Stimulated activated CD8-positive, alpha-beta memory T cell treated with anti-CD3 and anti-CD28 coated beads, Interleukin-12 subunit alpha, Interleukin-12 subunit beta, amount 100 ng/mL, for 24 hours (primary cell): ENCODE measurements around the gene EPHA2.

Experiments
- DNase-seq: peaks from one replicate; pipeline ENCODE4 v3.0.0-alpha.2; 2020; ENCODE audit errors: extremely low read depth

Gene EPHA2

DNA sequence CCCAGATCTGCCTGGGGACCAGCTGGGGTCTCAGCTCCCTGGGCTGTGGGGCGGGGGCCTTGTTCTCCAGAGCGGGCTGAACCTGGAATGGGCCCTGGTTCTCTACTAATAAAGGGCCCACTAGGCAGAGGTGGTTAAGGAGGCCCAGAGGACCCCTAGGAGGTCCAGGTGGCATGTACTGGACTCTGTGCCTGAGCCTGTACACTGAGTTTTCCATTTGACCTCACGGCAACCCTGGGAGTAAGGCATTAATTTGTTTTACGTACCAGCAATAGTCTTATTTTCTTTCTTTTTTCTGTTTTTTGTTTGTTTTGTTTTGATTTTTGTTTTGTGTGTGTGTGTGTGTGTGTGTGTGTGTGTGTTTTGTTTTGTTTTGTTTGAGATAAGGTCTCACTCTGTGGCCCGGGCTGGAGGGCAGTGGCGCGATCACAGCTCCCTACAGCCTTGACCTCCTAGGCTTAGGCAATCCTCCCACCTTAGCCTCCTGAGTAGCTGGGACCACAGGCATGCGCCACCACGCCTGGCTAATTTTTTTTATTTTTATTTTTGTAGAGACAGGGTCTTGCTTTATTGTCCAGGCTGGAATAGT is 62.9 kb downstream of the EPHA2 start:
- DNase-seq = no peak

DNA sequence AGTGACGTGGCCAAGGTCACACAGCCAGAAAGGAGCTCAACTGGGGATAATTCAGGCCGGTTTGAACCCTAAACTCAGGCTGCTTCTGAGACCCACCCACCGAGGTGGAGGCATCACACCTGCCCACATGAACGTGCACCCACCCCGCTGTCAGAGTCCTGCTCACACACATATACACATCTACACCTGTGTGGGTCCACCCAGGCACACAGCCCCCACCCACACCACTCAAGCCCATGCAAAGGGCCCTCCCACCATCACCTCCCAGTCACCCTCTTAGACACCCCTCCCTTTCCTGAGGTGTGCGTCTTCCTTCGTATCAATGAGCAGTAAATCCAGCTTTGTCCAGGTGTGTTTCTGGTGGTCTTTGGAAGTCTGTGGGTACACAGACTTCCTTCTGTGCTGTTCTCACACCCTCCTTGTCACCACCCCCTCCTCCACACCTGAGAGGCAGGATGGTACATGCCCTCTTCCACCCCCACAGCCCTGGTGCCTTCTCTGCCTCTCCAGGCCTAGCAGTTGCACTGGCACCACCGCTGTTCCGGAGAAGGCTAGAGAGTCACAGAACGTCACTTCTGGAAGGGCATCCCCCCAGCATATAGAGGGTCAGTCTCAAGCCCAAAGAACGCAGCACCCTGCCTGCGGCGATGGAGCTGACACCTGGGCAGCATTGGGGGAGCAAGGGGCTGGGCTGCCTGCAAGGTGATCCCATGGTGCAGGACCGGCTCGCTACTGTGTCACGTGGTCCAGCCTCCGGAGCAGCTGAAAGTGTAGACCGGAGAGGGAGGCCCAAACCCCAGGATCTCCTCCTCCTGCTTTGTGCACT is 63.6 kb downstream of the EPHA2 start:
- DNase-seq = no peak

DNA sequence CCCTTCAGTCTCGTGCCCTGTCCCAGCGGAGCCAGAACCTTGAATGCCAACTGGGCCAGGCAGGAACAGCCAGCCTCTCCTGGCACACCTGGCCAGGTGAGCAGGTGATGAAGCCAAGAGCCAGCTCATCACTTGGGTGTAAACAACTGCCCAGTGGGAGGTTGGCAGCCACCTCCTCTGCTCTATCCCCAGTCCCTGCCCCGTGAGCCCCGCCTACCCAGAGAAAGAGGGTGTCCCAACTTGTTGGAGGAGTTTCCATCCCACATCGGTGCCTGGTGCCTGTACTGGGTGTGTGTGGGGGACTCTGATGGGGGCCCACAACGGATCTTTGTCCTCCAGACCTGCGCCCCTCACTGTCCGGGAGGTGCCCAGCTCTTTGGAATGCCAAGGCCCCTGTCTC is 64.6 kb downstream of the EPHA2 start:
- no peak for DNase-seq

DNA sequence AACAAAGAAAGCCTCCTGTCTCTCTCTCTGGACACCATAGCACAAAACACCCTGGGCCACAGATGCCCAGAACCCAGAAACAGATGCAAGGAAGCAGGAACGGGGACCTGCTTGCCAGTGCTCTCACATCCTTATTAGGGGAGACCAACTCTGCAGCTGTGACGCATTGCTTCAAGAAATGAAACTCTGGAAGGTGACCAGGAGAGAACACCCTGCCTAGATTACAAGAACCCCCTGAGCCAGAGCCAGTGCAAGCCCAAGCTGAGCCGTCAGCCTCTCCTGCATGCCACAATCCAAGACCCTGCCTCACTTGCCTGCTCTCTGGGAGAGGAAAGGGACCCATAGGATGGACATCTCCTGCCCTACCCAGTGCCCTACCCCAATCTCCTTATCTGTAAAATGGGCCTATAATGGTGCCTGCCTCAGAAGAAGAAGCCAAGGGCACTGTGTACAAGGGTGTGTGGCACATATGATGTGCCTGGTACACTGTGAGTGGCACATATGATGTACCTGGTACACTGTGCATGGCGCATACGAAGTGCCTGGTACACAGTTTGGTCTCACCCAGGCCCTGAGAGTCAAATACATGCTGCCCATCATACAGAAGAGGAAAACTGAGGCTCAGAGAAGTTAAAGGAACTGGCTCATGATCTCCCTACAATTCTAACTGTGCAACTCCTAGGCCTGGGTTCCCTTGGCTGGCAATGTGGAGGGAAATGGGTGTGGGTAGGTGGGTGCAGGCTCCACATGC is 65.6 kb downstream of the EPHA2 start:
- no peak for DNase-seq

DNA sequence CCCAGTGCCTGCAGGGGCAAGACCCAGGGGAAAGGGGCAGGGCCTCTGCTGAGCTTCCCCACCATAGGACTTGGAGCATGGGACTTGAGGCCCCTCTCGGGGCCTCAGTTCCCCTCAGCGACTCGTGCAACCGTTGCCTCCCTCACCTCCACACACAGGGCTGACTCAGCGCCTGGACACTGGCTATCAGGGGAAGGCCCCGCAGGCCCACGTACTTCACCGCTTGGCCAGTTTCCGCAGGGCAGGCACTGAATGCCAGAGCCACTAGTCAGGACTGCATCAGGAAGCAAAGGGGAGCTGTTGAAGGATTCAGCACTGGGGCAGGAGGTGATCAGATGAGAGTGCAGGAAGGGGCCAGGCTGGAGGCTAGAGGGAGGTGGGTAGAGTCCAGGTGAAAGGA is 66.9 kb downstream of the EPHA2 start:
- no peak for DNase-seq

DNA sequence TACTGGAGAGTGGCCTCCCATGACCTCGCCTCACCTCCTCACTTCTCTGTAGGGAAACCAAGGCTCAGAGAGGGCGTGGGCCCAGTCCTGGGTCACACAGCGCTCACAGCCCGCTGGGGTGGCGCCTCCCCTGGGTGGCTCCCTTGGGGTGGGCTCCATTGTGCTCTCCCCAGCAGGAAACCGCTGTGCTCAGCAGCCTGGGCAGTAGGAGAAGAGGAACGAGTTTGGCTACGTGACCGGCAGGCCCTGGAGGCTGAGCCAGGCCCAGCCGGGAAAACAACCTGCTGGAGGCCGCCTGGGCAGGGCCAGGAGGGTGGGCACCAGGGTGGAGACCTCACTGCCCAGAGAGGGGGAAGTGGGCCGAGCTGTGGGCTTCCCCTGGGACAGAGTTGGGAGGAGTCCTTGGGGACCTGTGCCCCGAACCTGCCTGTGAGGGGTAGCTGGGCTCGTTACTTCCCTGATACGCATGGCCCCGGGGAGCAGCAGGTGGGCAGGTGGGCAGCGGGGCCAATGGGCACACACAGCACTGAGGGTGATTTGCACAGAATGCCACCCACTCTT is 67.4 kb downstream of the EPHA2 start:
- no peak for DNase-seq

DNA sequence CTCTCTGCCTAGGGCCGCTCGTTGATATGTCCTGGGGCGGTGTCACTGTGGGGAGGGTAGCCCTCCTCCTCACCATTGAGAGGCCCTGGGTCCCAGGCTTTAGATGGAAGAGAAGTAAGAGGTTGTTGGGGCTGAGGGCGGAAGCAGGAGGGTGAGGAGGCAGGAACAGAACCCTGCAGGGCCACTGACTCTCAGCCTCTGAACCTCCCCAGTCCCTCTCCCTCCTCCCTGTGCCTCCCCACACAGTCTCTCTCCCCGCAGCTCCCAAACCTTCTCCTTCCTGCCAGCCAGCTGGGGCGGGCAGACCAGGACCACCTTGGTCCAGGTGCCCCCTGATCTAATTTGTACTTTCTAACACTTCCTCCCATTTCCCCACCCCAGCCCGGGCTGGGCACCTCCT is 68.1 kb downstream of the EPHA2 start:
- no peak for DNase-seq

DNA sequence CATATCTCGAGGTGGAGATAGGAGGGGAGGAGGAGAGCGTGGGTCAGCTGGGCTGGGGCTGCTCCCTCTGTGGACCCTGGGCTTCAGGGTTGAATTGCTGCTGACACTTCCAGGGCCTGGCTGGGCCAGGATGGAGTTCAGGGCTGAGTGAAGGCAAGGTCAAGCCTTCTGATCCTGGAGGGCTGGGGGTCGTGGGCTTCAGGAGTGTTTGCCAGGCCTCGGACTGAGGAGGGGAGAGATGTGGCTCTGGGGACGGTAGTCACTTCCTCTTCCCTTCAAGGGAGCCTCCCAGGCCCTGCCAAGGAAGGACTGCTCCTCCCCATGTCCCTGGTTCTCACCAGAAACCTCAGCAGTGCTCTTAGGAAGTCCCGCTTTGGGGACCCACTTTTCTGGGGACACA is 70.3 kb downstream of the EPHA2 start:
- no peak for DNase-seq

DNA sequence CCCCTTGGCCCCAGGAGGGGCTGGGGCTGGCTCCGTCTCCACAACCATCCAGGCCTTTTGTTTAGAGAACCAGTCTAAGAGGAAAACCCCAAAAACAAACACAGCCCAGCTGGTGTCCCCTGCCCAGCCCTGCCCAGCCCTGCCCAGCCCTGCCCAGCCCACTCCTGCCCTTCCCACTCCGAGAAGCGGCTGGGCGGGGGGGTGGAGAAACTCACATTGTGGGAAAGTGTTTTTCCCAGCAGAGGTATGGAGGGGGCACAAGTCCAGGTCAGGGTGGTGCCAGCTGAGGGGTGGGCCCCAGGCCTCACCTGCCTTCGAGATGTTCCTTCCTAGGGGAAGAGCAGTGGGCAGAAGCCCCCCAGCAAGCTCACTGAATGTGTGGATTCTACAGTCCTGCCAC is 72.4 kb downstream of the EPHA2 start:
- DNase-seq = no peak

DNA sequence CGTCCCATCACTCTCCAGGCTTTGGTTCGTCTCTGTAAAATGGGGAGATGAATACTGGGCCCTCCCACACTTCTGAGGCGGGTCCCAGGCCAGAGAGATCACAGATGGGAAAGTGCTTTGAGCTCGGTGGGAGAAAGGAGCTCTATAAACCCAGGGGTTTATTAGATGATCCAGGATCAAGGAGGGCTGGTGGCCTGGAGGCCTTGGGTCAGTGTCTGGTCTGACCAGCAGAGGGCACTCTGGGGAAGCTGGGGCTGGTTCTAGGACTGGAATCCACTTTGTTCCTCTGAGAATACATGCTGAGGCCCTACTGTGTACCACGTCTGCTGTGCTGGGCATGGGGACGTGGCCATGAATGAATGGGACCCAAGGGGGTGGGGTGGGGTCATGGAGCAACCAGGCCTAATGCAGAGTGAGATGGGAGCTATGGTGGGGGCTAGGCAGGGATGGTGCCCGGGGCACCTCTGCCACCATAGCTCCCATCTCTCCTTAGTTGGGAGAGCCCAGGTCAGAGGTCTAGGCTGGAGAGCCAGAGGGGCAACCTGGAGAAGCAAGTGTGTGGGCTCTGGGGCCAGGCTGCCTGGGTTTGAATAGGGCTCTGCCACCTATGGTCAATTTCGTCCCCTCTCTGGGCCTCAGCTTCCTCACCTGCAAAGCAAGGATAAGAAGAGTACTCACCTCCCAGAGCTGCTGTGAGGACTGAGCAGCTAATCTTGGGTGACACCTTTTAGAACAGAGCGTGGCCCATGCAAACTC is 73.4 kb downstream of the EPHA2 start:
- DNase-seq = no peak

DNA sequence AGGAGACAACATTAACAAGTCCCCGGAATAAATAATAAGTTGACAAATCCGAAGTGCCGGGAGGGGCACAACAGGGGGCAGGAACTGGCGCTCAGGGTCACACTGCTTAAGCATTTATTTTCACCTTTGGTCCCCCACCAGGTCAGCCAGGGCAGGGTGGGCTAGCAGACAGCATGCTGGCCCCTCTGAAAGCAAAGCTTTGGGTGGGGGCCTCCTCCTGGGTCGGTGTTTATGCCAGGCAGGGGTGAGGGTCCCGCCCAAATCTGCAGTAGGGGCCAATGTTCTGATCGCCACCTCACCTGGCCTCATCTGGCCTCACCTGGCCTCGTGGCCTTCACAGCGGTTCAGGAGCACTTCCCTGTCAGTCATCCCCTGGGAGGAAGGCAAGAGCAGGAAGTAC is 74.2 kb downstream of the EPHA2 start:
- no peak for DNase-seq

DNA sequence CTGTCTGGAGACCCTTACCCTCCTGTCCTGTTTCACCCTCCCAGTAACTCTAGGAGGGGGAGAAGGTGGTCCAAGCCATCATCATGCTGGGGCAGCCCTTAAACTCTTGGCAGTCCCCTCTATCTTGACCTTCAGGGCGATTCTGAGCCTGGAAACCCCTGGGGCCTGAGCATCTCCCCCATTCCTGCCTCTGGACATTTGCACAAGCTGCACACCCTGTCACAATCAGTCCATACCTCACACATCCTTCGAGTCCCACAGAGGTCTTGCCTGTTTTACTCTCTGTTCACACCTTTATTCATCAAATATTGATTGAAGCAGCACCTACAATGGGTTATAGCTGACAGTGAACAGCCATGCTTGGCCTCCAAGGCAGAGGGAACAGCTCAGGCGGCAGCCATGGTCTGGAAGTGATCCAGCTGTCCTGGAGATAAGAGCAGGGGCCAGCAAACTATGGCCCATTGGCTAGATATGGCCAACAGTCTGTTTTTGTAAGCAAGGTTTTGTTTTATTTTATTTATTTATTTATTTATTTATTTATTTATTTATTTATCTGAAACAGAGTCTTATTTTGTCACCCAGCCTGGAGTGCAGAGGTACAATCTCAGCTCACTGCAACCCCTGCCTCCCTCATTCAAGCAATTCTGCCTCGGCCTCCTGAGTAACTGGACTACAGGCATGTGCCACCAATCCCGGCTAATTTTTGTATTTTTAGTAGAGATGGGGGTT is 75.3 kb downstream of the EPHA2 start:
- DNase-seq = no peak

DNA sequence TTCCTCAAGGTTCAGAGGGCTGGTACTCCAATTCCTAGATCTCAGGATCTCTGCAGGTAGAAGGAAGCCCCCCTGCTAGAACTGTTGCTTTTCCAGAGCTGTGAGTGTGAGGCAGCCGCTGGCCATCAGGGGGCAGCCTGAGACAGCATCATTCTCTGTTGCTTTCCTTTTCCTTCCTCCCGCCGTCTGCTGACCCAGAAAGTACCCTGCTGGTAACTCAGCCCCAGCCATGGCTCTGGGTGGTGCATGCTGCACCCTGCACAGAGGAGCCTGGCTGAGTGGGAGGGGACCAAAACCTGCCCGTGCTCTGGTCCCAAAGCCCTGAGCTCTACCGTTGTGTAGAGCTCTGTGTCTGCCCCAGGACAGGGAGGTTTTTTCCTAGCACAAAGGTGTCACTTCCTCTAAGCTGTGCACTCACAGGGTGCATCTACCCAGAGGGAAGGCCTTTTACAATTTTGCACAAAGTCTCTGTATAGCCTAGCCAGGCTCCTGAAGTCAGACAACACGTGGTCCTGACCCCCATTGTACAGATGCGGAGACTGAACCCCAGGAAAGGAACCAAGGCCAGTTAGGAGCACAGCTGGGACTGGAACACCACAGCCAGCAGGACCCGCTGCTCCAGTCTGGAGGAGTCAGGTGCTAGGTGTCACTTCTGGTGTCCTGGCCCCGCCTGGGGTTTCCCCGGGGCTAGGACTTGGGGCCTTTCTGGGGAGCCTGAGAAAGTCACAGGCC is 76.8 kb downstream of the EPHA2 start:
- peak; percentile 31 for DNase-seq

DNA sequence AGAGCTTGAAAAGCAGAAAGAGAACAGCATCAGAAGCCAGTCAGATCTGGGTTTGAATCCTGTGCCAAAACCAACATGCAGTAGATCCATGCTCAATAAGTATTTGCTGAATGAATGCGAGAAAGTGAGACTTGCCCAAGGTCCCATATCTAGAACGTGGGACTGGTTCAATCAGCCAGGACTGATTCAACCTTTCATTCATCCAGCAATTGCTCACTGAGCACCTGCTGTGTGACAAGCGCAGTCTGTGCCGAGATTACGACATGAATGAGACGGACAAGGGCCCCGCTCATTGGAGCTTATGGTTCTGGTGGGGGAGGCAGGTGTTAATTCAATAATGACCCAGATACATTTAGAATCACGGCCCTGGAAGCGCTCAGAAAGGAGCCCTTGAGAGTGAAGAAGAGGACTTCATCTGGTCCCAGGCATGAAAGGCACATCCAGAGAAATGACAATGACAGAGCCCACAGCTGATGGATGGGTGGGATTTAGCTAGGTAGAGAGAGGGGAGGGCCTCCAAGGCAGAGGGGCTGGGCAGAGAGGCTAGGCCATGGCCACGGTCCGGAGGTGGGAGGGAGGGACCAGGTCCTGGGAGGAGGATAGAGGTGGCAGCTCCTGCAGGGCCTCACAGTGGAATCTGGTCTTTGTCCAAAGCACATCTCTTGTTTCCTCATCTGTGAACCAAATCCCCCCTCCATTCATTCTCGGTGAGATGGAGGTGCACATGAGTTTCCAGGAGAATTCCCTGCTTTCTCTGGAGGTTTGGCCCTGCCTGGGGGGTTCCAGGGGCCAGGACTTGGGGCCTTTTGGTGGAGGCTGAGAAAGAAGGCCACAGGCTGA is 78.2 kb downstream of the EPHA2 start:
- no peak for DNase-seq

DNA sequence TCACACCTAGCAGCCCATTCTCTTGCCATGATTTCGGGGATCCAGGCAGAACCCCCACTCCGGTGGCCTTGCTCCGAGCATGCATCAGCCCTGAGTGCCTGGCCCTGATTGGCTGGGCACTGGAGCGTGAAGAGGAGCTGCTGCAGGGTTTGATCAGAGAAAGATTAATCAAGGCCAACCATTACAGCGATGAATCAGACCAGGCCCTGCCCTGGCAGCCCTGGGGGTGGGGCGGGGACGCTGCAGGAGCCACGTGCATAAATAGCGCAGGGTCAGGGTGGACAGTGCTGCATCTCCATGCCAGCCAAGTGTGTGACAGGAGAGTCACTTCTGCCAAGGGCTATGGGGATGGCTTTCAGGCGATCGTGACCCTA is 79.0 kb downstream of the EPHA2 start:
- no peak for DNase-seq

DNA sequence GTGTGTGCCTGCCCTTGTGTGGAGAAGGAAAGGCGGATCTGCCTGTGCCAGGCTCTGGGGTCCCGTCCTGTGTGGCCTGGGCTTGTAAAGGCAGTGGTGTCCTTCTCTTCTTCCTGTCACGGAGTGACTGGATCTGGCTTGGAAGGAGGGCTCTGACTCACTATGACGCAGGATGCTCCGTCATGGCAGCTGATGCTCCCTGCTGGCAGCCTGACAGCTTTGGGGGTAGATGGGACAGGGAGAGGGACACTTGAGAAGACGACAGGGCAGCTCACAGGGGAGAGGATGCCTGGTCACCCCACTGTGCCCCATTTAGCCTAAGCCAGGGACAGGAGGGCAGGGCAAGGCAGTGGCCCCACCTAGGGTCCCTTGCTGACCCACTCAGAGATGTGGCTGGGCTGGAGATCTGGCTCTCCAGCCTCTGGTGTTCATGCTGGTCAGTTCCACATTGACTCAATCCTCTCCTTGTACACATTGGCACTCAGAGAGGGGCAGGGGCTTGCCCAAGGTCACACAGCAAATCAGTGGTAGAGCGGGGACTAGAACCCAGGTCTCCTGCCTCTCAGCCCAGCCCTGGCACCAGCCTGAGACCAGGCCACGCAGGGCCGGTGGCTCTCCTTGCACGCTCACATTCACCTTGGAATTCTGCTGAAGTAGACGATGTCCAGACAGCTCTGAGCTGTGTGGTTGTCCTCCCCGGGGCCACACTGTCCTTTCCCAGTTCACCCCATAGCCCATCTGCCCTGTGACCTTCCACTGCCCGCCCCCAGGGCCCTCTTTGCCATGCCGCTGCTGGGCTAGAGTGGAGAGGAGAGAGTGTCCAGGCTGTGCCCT is 79.6 kb downstream of the EPHA2 start:
- no peak for DNase-seq

DNA sequence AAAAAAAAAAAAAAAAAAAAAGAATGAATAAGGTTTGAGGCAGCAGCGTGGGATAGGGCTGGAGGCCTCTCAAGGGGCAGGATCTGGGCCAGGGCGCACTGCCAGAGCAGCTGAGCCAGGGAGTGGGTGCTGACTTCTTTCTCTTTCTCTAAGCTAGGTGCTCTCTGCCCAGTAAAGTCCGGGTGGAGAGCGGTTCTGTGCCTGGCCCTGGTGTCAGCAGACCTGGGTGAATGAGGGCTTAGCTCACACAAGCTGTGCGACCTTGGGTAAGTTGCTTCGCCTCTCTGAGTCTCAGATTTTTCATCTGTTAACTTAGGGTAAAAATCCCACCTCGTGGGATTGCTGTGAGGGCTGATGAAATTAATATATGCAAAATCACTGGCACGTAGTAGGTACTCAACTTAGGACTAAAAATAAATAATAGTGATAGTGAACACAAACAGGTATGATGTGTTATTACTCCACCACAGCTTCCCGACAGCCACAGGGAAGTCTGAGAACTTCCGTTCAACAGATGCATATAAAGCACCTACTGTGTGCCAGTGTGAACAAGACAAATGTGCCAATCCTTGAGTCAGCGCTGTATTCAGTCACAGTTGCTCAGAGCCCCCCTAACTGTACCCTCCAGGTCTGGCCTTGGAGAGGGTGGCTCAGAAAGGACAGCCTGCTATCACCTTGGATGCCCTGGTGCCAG is 80.4 kb downstream of the EPHA2 start:
- DNase-seq = no peak
